Coronary artery (tissue), 2 donors: ENCODE data around the gene NUAK2.

ENCODE experiments used
- DNase-seq: peaks from one replicate; pipeline ENCODE4 v3.0.0-alpha.2; 2017; ENCODE audit warnings: low spot score
- H3K27ac ChIP-seq, 2 donors: fragments of 200-600 bp; sonication (generic); one replicate each; pipeline ENCODE4 v1.5.1; 2016 to 2019
- H3K4me3 ChIP-seq: fragments of 200-600 bp; sonication (generic); 2 replicates; pipeline ENCODE4 v1.5.1; 2016; ENCODE audit warnings: mild to moderate bottlenecking, moderate library complexity
- CTCF ChIP-seq: fragments of 200-600 bp; sonication (generic); IDR thresholded peaks from one replicate; pipeline ENCODE4 v1.5.1; 2019; ENCODE audit warnings: antibody characterized with exemption

NUAK2 gene

GRCh38 chr1:205271277-205271676 lies 50.3 kb downstream of the NUAK2 start:
- no peak overlapping the region for H3K27ac ChIP-seq
- DNase-seq: no peak
- no peak overlapping the region for H3K4me3 ChIP-seq
- TF ChIP-seq CTCF: no peak

DNA sequence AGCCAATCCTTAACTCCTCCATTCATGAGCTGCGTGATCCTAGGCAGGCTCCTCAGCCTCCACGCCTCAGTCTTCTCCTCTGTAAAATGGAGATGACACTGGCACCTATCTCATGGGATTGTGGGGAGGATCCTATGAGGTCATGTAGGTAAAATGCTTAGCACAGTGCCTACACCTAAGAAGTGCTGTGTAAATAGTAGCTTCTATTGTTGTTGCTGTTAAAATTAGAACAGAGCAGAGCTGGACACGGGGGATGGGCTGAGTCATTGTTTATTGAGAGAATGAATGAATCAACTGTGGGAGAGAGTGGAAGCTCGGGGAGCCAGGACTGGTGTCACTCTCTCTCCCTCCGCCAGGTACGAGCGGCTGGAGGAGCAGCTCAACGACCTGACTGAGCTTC lies 50.8 kb downstream of the NUAK2 start:
- Histone ChIP-seq H3K27ac (no peak overlapping the region), H3K4me3 (no peak overlapping the region)
- no peak for DNase-seq
- no peak for TF ChIP-seq CTCF

GRCh38 chr1:205270271-205270670 lies 51.3 kb downstream of the NUAK2 start:
- Histone ChIP-seq H3K27ac (no peak overlapping the region), H3K4me3 (no peak overlapping the region)
- TF ChIP-seq CTCF: no peak
- DNase-seq: no peak

- no peak overlapping the region for H3K4me3 ChIP-seq
- no peak for TF ChIP-seq CTCF
- H3K27ac ChIP-seq: no peak overlapping the region
- no peak for DNase-seq
Observed at GRCh38 chr1:205269711-205270110, 51.8 kb downstream of the NUAK2 start.

DNA sequence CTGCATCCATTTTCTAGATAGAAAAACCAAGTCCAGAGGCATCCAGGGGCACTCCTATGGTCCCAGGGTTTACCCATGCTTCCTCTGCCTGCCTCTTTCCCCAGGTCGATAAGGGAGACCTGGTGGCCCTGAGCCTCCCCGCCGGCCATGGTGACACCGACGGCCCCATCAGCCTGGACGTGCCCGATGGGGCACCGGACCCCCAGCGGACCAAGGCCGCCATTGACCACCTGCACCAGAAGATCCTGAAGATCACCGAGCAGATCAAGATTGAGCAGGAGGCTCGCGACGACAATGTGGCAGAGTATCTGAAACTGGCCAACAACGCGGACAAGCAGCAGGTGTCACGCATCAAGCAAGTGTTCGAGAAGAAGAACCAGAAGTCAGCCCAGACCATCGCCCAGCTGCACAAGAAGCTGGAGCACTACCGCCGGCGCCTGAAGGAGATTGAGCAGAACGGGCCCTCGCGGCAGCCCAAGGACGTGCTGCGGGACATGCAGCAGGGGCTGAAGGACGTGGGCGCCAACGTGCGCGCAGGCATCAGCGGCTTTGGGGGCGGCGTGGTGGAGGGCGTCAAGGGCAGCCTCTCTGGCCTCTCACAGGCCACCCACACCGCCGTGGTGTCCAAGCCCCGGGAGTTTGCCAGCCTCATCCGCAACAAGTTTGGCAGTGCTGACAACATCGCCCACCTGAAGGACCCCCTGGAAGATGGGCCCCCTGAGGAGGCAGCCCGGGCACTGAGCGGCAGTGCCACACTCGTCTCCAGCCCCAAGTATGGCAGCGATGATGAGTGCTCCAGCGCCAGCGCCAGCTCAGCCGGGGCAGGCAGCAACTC lies 52.5 kb downstream of the NUAK2 start:
- no peak for TF ChIP-seq CTCF
- DNase-seq: no peak
- no peak overlapping the region for H3K27ac ChIP-seq
- H3K4me3 ChIP-seq: no peak overlapping the region

GRCh38 chr1:205267306-205267902 lies 54.1 kb downstream of the NUAK2 start:
- TF ChIP-seq CTCF: no peak
- no peak overlapping the region for H3K27ac ChIP-seq
- no peak overlapping the region for H3K4me3 ChIP-seq
- DNase-seq: no peak
